Measurements from ENCODE around the gene PRELP.

DNA sequence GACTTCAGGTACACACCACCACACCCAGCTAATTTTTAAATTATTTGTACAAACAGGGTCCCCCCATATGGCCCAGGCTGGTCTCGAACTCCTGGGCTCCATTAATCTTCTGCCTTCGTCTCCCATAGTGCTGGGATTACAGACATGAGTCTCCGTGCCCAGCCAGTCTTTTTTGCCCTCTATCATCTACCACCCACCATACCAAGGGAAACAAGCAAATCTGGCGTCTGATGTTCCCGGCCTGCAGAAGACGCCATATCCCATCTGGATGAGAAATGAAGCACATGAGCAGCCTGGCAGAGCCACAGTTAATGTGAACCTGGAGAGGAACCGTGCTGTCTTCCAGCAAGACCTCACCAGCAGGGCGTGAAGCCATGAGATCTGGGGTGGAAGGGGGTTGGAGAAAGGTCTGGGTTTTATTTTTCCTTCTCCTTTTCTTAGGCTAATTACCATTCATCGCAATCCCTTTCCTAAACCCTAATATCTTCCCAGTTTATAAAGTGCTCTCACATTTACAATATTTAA is 1.8 kb upstream of the PRELP start:
- TF ChIP-seq, protein P1, sequence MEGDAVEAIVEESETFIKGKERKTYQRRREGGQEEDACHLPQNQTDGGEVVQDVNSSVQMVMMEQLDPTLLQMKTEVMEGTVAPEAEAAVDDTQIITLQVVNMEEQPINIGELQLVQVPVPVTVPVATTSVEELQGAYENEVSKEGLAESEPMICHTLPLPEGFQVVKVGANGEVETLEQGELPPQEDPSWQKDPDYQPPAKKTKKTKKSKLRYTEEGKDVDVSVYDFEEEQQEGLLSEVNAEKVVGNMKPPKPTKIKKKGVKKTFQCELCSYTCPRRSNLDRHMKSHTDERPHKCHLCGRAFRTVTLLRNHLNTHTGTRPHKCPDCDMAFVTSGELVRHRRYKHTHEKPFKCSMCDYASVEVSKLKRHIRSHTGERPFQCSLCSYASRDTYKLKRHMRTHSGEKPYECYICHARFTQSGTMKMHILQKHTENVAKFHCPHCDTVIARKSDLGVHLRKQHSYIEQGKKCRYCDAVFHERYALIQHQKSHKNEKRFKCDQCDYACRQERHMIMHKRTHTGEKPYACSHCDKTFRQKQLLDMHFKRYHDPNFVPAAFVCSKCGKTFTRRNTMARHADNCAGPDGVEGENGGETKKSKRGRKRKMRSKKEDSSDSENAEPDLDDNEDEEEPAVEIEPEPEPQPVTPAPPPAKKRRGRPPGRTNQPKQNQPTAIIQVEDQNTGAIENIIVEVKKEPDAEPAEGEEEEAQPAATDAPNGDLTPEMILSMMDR (IDR thresholded peaks at IDR 0.05): no peak
- TF ChIP-seq ZFX (IDR thresholded peaks at IDR 0.05; ENCODE audit: borderline replicate concordance): no peak
